SK-N-SH treated with all-trans-retinoic acid at 6 μM for 48 hours (cell line): ENCODE data around the gene ITGB3BP.

Experiments used
- ATAC-seq: fragments of 200-7000 bp; cut with Tn5 transposase; 3 replicates; pipeline ENCODE4 v1.9.1; 2020; ENCODE audit warnings: mild to moderate bottlenecking, moderate library complexity
- ARNTL ChIP-seq: fragments of 450-650 bp; formaldehyde crosslinking; IDR thresholded peaks from 2 replicates; pipeline ENCODE4 v1.5.0; 2020; ENCODE audit warnings: low read depth, mild to moderate bottlenecking, moderate library complexity, borderline replicate concordance
- BACH2 ChIP-seq: fragments of 250-450 bp; sonication (Bioruptor Pico); IDR thresholded peaks from 2 replicates; pipeline ENCODE4 v1.9.0; 2021; ENCODE audit warnings: mild to moderate bottlenecking, borderline replicate concordance
- CREB5 ChIP-seq: fragments of 250-450 bp; sonication (Bioruptor Pico); IDR thresholded peaks from 2 replicates; pipeline ENCODE4 v1.5.1; 2020; ENCODE audit warnings: low read depth, mild to moderate bottlenecking, moderate library complexity
- CSDC2 ChIP-seq: fragments of 250-450 bp; sonication (Bioruptor Pico); IDR thresholded peaks from 2 replicates; pipeline ENCODE4 v1.5.0; 2020; ENCODE audit warnings: mild to moderate bottlenecking, moderate library complexity
- CSRNP3 ChIP-seq: fragments of 250-450 bp; sonication (Bioruptor Pico); IDR thresholded peaks from 2 replicates; pipeline ENCODE4 v1.5.1; 2021; ENCODE audit warnings: mild to moderate bottlenecking, moderate library complexity
- ESRRG ChIP-seq: fragments of 250-450 bp; sonication (Bioruptor Pico); IDR thresholded peaks from 2 replicates; pipeline ENCODE4 v1.6.1; 2021; ENCODE audit warnings: mild to moderate bottlenecking
- GLIS3 ChIP-seq: fragments of 250-450 bp; sonication (Bioruptor Pico); IDR thresholded peaks from 2 replicates; pipeline ENCODE4 v1.5.0; 2020; ENCODE audit warnings: mild to moderate bottlenecking, moderate library complexity
- OSR1 ChIP-seq: fragments of 250-450 bp; sonication (Bioruptor Pico); IDR thresholded peaks from 2 replicates; pipeline ENCODE4 v1.8.0; 2022; ENCODE audit warnings: moderate library complexity, mild to moderate bottlenecking, inconsistent platforms
- PATZ1 ChIP-seq: fragments of 250-450 bp; sonication (Bioruptor Pico); IDR thresholded peaks from 2 replicates; pipeline ENCODE4 v1.8.0; 2020; ENCODE audit warnings: mild to moderate bottlenecking, moderate library complexity, borderline replicate concordance
- POU6F1 ChIP-seq: fragments of 250-450 bp; sonication (Bioruptor Pico); IDR thresholded peaks from 2 replicates; pipeline ENCODE4 v1.8.0; 2021; ENCODE audit warnings: low read depth, mild to moderate bottlenecking, moderate library complexity, borderline replicate concordance
- PPARA ChIP-seq: fragments of 250-450 bp; sonication (Bioruptor Pico); IDR thresholded peaks from 2 replicates; pipeline ENCODE4 v1.5.0; 2020; ENCODE audit warnings: mild to moderate bottlenecking, borderline replicate concordance
- RARB ChIP-seq: fragments of 250-450 bp; sonication (Bioruptor Pico); IDR thresholded peaks from 2 replicates; pipeline ENCODE4 v1.8.0; 2021; ENCODE audit warnings: mild to moderate bottlenecking, moderate library complexity
- SNAI2 ChIP-seq: fragments of 250-450 bp; sonication (Bioruptor Pico); IDR thresholded peaks from 2 replicates; pipeline ENCODE4 v1.5.0; 2020; ENCODE audit warnings: mild to moderate bottlenecking, moderate library complexity
- TCF4 ChIP-seq: fragments of 250-450 bp; sonication (Bioruptor Pico); IDR thresholded peaks from 2 replicates; pipeline ENCODE4 v1.8.0; 2021; ENCODE audit warnings: mild to moderate bottlenecking, moderate library complexity, borderline replicate concordance
- TOX ChIP-seq: fragments of 250-450 bp; sonication (Bioruptor Pico); IDR thresholded peaks from 2 replicates; pipeline ENCODE4 v1.8.0; 2021; ENCODE audit warnings: mild to moderate bottlenecking, moderate library complexity, borderline replicate concordance
- TSHZ2 ChIP-seq: fragments of 250-450 bp; sonication (Bioruptor Pico); IDR thresholded peaks from 2 replicates; pipeline ENCODE4 v1.5.0; 2020; ENCODE audit warnings: mild to moderate bottlenecking, moderate library complexity
- ZC3H10 ChIP-seq: fragments of 250-450 bp; sonication (Bioruptor Pico); IDR thresholded peaks from 2 replicates; pipeline ENCODE4 v1.5.1; 2021; ENCODE audit warnings: mild to moderate bottlenecking, moderate library complexity
- ZFP30 ChIP-seq: fragments of 450-650 bp; formaldehyde crosslinking; IDR thresholded peaks from 2 replicates; pipeline ENCODE4 v1.5.0; 2022; ENCODE audit warnings: mild to moderate bottlenecking, moderate library complexity
- ZNF565 ChIP-seq: fragments of 450-650 bp; formaldehyde crosslinking; conservative IDR thresholded peaks from 2 replicates; pipeline ENCODE4 v1.5.0; 2020; ENCODE audit warnings: low read depth, mild to moderate bottlenecking, moderate library complexity
- ZNF70 ChIP-seq: fragments of 450-650 bp; formaldehyde crosslinking; IDR thresholded peaks from 2 replicates; pipeline ENCODE4 v1.5.0; 2020; ENCODE audit warnings: mild to moderate bottlenecking, moderate library complexity
- ZNF8 ChIP-seq: fragments of 450-650 bp; formaldehyde crosslinking; IDR thresholded peaks from 2 replicates; pipeline ENCODE4 v1.5.0; 2020; ENCODE audit warnings: mild to moderate bottlenecking, moderate library complexity

Gene ITGB3BP

GRCh38 chr1:63548303-63548702 is 25.3 kb upstream of the ITGB3BP start:
- no peak for TF ChIP-seq OSR1 (CRISPR knock-in tag)
- no peak for TF ChIP-seq ZC3H10 (CRISPR knock-in tag)
- no peak for TF ChIP-seq TSHZ2 (CRISPR knock-in tag)
- TF ChIP-seq ZNF8 (CRISPR knock-in tag) = no peak
- TF ChIP-seq POU6F1 (CRISPR knock-in tag) = no peak
- no peak for TF ChIP-seq TOX (CRISPR knock-in tag)
- no peak for TF ChIP-seq ZNF565
- TF ChIP-seq PATZ1 (CRISPR knock-in tag) = no peak
- no peak for TF ChIP-seq CREB5 (CRISPR knock-in tag)
- TF ChIP-seq CSRNP3 (CRISPR knock-in tag) = no peak
- no peak for ATAC-seq

GRCh38 chr1:63547621-63548294 is 24.7 kb upstream of the ITGB3BP start:
- no peak for ATAC-seq
- no peak for TF ChIP-seq RARB
- no peak for TF ChIP-seq OSR1 (CRISPR knock-in tag)
- no peak for TF ChIP-seq ZFP30 (CRISPR knock-in tag)
- TF ChIP-seq ESRRG (CRISPR knock-in tag) = no peak
- no peak for TF ChIP-seq ZNF8 (CRISPR knock-in tag)
- no peak for TF ChIP-seq ZNF70
- TF ChIP-seq TOX (CRISPR knock-in tag) = no peak
- TF ChIP-seq BACH2 (CRISPR knock-in tag) = no peak
- no peak for TF ChIP-seq ZNF565
- no peak for TF ChIP-seq PPARA (CRISPR knock-in tag)
- TF ChIP-seq SNAI2 = no peak
- TF ChIP-seq GLIS3 (CRISPR knock-in tag) = no peak
- TF ChIP-seq TCF4 (CRISPR knock-in tag) = no peak
- TF ChIP-seq CSDC2 (CRISPR knock-in tag) = no peak
- TF ChIP-seq ARNTL (CRISPR knock-in tag) = no peak
- TF ChIP-seq, all 23 proteins: peak for 0

- ATAC-seq = no peak
- TF ChIP-seq TCF4 (CRISPR knock-in tag) (no peak), ZFP30 (CRISPR knock-in tag) (no peak), OSR1 (CRISPR knock-in tag) (no peak), TOX (CRISPR knock-in tag) (no peak), PATZ1 (CRISPR knock-in tag) (no peak), ZNF70 (no peak), POU6F1 (CRISPR knock-in tag) (no peak), RARB (no peak)
Observed at GRCh38 chr1:63545780-63546179, 22.8 kb upstream of the ITGB3BP start.
